Fibroblast of upper back skin (primary cell): ENCODE results near the gene ZBP1.

Experiments used
- DNase-seq: peaks from one replicate; pipeline ENCODE4 v3.0.0-alpha.2; 2013

The ZBP1 gene, protein sequence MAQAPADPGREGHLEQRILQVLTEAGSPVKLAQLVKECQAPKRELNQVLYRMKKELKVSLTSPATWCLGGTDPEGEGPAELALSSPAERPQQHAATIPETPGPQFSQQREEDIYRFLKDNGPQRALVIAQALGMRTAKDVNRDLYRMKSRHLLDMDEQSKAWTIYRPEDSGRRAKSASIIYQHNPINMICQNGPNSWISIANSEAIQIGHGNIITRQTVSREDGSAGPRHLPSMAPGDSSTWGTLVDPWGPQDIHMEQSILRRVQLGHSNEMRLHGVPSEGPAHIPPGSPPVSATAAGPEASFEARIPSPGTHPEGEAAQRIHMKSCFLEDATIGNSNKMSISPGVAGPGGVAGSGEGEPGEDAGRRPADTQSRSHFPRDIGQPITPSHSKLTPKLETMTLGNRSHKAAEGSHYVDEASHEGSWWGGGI

DNA sequence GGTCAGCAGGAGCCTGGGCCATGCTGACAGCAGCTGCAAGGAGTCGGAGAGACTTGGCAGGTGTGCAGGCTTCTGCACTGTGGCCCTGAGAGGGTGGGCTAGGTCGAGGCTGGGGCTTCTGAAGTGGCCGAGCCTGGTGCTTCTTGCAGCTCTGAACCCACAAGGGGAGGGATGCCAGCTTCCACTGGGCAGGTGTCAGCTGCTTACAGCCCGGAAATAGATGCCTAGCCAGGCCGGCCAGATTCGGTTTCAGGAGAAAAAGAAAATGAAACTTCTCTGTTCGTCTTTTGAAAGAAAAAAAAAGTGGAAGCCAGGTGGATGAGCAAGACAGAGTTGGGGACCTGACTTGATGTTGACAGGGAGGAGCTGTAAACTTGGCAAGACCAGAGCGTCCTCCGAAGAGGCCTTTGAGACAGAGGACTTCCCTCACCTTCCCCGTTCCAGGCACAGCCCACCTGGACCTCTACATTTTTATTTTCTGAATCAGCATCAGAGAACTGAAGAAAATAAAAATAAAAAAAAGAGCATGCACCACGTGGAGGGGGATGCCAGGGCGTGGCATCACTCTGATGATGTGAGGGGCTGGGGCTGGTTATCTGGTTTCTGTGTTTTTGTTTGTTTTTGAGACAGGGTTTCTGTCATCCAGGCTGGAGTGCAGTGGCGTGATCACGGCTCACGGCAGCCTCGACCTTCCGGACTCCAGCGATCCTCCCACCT, at the start of gene ZBP1:
ZBP1 (minus strand) TSS at position 153 of the 717 bp plus-strand sequence; CDS start at position 22, 131 bp downstream.
- no peak for DNase-seq

DNA sequence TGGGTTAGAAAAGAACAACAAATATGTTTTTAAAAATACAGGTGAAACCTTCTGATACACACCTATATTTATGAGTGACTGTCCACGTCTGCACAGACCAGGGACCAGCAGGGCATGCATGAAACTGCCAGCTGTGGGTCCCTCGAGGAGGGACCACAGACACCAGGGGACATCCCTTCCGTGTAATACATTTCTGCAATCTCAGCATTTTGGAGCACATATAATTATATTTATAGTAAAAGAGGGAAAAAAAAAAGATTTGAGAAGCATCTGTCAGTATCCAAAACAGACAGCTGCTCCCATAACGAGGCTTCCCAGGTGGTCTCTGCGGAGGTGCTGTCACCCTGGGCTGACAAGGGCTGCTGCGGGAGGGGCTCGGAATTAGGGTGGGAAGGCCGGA, 49.4 kb upstream of the ZBP1 start:
- DNase-seq: no peak

DNA sequence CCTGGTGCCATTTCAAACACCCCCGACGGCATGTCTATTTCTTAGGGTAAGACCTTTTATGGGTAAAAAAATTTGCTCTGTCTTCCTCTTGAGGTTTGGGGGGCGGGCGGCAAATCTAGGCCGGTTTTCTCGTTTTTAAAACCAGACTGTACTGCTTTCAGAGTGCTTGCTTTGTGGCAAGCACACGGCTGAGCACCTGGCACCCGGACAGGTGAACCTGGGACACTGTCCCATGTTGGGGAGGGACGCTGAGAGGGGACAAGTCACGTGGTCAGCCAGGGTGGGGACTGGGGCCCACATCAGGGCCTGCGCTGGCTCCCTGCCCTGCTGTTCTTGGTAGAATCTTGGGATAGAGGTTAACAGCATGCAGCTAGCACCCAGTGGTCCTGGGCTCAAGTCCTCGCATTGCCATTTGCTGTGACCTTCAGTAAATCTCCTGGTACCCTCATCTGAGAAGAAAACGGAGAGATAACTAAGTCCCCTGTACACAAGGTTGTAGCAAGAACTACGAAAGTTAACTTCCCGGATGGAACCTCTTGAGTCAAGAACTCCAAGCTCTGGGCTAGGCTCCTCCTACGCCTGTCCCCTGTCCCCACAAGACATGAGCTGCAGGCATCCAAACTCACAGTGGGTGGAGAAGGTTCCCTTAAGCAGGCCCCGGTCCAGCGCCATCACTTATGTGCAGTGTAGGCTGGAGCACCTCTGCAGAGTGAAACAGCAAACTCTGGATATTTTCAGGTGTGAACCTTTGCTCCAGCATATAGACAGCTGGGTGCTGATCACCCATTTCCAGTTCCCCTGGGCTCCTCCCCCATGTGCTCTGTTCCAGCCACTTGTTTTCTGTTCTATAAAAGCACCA, 47.9 kb upstream of the ZBP1 start:
- DNase-seq: no peak

DNA sequence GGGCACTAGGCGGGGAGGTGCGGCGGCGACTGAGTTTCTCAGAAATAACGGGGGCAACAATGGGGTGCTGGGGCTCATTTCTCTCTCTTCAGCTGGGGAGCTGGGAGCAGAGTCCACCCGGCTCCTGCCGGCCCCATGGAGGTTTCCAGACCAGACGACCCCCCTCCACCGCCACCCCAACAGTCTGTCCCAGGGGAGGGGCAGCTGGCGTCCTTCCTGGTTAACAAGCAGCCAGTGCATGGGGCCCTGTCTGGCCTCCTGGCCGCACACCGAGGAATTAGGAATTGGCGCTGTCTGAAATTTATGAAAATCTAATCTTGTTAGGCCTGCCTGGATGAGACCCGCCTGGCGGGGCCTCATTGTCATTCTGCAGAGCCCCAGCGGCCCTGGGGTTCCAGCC, 47.2 kb upstream of the ZBP1 start:
- no peak for DNase-seq

DNA sequence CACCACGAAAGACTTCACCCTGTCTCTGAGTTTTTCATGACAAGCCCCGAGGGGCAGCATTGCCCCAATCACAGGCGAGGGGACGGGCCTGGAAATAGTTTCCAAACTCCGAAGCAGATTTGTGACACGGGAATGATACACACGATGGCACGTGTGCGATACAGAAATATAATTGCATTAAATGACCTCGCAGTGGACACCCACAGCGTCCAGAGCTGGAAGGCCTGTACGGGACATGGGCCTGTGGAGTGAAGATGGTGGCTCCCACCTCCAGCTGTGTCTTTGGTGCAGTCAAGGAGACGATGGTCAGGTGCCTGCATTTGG, 46.6 kb upstream of the ZBP1 start:
- DNase-seq: no peak

DNA sequence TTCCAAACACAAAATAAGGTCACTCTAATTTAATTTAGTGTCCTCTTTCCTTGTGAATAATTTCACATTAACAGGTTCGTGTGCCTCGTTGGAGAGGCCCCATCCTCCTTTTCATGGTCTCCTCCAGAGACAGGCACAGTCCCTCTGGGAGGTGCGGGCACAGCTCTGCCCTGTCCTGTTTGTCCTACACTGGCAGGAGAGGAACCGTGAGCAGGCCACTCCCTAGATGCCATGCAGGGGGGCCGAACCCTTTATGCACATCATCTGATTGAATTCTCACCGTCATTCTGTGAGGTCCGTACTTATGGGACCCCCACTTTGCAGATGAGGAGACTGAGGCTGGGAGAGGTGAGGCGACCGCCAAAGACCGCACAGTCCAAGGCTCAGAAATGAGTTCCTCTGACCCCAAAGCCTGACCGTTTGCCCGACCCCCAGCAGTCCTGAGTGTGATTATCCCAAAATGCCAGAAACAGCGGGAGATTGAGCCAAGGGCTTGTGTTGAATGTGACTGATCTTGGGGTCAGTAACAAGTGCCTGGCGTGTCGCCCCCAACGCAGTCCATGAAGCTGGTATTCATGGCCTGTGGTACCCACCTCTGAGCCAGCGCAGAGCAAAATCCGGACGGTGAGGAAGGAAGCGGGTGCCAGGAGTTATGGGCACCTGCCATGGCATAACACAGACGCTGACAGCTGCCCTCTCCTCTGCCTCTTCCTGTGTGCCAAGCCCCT, 46.0 kb upstream of the ZBP1 start:
- no peak for DNase-seq

DNA sequence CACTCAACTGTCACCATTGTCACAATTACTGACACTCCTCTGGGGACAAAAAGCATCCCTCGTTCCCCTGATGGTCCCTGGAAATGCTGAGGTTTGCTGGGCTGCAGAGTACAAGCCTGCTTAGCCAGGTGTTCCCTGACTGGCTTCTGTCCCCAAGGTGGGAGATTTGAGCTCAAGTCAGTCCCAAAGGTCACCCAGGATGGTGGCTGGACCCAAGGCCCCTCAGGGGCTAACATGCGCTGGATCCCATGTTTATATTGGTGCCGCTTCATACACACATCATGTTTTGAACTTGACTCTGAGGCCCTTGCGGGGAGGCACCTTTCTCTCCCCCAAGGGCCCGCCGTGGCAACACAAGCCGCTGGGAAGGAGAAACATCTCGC, 45.4 kb upstream of the ZBP1 start:
- DNase-seq: no peak

DNA sequence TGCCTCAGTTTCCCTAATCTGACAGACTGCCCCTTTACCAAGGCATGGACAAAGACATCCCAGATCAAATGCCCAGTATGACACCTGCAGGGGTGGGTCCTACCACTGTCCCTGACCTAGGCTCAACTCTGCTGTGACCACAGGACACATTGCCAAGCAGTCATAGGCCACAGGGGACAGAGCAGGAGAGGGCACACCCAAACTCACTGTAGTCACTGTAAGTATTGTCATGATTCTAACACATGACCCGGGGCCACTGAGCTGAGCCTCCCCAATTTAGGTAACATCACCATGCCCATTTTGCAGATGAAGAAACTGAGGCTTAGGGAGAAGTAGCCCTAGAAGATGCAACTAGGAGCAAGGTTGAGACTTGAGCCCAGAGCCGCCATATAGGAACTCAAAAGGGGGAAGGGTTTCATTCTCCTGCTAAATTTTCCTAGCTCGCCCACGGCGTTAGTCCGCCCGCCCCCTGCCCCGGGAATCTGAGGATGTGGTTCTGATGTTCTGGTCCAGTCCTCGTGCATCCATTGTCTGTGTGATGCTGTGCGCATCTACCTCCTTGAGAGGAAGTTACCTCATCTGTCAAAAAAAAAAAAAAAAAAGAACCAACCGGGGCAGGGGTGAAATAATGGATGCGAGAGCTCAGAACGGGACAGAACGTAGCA, 44.8 kb upstream of the ZBP1 start:
- DNase-seq: no peak

DNA sequence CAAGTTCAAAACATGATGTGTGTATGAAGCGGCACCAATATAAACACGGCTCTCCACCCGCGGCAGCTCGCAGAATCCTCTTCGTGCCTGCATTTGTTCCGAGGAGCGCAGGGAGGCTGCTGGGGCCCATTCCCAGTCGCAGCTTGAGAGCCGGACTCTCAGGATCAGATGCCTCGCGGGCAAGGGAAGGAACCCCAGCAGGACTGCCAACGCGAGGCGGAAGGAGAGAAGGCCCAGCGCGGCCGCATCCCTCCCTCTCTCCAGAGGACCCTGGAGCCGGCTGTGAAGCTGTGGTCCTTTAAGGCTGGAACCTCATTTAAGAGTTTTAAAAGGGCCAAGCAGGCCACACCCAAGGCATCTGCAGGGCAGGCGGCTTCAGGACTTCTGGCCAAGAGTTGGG, 44.2 kb upstream of the ZBP1 start:
- no peak for DNase-seq

DNA sequence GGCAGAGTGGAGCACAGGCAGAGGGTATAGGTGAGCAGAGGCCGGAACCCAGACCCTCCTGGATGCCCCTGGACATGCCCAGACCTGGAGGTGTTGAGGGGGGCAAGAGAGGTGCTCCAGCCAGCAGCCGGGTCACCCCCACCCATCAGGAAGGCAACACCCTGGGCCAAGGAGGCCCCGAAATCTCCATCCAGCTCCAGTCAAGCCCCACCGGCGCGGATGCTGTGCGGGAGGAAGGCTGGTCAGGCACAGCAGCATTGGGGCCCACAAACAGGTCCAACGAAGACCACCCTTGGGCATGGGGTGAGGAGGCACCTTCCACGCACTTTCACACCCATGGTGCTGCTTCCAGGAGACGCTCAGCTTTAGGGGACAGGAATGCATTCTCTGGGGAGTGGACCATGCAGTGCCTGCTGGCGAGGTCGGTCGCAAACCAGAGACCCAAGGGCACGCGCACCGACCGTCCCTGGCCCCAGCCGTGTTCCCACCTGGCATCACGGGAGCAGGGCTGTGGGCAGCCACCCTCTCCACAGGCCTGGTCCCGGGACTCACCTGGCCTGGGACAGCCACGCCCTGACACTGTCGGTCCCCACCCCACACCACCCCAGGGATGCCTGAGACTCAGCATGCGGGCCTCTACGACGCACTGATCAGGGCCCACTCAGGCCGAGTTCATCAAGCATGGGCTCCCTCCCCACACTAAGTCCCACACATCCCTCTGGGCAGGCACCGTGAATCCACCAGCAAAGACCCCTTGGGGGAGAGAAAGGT, 43.6 kb upstream of the ZBP1 start:
- no peak for DNase-seq

DNA sequence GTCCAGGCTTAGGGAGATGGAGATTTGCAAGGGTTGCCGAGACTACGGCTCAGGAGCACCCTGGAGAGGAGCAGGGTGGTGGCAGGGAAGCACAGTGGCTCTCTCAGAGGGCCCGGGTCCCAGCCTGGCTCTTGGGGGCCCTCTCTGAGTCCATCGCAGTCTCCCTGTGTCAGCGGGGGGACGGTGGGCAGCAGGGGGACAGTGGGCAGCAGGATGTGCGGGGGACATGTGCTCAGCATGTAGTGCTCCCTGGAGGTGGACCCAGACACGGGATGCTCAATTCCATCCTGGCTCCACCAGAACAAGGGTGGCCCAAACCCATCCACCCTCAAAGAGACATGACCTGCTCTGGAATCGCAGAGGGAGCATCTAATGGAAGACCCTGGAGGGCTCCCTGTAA, 43.0 kb upstream of the ZBP1 start:
- no peak for DNase-seq

DNA sequence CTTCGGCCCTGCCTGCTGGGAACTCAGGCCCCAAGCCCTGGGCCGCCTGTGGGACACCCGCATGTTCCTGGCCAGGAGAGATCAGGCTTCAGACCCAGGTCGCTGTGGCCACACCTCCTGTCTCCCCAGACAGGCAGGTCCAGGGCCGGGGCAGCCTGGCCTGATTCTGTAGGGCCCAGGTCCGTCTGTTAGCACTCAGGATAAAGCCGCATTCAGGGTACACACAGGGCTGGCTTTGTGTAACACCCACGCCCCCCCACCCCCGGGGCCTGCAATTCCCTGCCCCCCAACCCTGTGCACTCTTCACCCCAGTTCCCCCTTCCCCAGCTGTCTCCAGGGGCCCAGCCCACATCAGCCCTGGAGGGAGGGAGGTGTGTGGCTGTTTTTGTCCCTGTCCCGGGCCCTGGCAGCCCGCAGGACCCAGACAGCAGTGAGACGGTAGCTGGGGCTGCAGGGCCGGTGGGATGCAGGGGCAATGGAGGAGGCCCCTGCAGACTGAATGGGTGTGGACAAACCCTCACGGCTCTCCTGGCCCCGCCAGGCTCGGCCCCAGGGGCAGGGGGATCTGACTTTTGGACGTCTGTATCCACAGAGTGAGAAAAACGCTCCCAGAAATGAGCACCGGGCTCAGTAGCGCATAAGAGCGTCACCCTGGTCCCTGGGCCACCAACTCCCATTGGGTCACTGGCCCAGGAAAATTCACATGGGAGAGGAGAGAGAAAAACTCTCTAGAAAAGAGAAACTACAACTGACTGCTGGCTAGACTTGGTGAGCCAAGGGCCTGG, 42.4 kb upstream of the ZBP1 start:
- no peak for DNase-seq

DNA sequence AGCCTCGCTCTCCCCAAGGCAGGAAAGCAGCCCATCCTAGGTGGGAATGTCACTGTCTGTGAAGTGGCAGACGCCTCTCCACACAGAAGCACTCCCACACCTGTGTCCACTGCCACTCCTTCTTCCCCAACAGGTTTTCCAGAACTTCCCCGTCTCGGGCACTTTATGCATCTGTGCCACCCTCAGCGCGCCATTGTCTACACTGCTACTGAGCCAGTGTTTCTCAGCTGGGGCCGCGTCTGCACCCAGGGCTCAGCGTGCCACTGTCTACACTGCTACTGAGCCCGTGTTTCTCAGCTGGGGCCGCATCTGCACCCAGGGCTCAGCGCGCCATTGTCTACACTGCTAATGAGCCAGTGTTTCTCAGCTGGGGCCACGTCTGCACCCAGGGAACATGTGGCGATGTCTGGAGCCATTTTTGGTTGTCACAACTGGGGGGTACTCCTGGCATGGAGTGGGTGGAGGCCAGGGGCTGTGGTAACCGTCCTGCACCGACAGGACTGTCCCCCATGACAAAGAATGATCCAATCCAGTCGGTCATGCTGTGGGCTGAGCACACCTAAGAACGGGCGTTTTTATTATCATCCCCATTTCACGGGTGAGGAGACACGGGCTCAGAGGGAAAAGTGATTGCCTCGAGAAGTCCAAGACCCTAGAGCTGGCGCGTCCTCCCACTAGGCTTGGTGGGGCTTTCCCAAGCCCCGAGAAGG, 41.7 kb upstream of the ZBP1 start:
- DNase-seq: no peak

DNA sequence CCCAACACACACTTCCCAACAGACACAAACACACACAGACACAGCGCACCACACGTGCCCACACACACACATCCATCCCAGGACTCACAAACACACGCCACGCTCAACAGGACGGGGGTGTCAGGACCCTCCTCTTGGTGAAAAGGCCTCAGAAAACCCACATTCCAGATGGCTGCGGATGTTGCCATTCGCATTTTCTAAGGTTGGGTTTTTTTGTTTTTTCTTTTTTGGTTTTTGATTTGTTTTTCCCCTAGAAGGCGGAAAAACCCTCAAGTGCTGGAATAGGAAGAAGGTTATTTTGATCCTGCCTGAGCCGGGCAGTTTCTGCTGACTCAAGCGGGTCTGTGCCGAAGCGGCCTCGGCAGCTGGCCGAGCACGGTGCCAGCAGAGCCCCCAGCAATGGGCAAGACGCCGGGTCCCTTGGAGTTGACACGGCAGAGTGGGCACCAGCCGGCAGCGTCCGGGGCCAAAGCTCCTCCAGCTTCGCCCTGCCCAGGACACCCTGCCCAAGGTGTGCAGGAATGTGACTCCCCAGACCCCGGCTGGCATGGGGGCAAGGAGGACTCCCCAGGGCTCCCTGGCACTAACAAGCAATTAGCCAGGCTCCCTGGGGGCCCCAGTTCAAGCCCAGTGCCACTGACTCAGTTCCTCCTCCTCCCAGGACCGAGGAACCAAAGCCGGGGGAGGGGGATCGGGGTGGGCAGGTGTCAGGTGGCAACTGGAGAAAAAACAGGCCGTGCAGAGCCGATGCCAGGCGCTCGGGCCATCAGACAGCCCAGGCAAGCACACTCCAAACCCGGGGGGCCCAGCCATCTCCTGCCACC, 40.9 kb upstream of the ZBP1 start:
- DNase-seq: no peak

DNA sequence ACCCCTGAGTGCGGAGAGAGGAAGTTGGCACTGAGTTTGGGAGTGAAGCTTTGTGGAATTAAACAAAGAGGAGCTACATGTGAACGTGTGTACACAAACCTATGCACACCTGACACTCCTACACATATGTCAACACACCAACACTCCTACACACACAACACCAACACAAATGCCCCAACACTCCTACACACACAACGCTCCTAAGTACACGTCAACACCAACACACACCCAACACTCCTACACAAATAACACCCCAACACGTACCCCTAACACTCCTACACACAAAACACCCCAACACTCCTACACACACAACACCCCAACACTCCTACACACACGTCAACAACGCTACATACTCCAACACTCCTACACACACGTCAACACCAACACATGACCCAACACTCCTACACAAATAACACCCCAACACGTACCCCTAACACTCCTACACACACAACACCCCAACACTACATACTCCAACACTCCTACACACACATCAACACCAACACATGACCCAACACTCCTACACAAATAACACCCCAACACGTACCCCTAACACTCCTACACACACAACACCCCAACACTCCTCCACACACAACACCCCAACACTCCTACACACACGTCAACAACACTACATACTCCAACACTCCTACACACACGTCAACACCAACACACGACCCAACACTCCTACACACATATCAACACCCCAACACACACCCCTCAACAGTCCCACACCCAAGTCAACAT, 40.1 kb upstream of the ZBP1 start:
- no peak for DNase-seq

DNA sequence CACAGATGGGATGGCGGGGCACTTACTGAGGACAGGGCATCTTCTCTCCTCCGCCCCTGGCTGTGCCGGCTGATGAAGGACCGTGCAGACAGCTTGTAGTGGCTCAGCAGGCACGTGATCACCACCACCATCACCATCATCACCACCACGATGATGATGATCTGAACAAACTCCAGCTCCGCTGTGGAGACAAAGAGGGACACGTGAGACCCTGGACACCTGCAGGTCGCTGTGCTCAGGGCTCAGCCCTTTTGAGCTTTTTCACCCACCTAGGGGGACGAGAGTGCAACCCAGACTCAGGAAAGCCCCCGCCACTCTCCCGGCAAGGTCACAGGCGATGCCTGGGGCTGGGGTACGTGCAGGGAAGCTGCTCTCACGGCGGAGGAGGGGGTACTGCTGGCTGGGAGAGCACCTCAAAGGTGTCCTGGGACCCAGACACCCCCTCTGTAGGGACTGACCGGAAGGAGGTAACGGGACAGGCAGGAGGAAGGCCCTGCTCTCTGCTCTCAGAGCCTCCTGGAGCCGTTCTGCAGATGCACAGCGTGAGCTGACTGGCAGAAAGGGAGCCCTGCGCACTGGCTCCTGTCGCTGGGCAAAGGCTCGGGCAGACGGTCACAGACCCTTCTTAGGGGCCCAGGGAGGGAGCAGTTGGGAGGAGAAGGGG, 39.4 kb upstream of the ZBP1 start:
- no peak for DNase-seq

DNA sequence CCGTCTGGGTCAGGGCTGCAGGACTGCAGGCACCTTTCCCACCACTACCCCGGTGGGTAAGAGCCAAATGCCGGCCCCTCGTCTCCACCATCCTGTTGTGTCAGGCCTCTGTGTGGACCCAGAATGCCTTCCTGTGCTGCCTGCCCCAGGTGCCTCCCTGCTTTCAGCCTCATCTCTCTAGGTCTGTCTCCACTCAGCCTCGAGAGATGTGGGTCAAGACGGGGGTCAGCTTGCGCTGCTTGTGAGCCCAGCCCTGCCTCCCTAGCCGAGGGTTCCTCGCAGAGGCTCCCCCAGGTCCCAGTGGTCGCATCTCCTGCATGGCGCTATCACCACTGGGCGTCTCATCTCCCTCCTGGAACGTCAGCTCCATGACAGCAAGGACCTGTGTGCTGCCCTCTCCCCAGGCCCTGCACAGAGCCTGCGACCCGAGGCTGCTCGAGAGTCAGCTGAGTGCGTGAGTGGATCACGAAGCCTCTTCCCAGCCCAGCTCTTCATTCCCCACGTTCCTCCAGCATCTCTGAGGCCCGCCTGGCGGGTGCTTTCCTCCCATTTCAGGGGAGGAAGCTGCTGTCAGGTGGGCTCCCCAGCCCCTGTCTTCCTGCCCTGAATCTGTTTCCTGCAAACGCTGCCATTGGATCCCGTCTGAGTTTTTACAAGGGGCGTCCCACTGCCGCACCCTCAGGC, 38.7 kb upstream of the ZBP1 start:
- no peak for DNase-seq
